HG02623 (cell line): Measurements from ENCODE around the gene ALAS1.

ENCODE experiments used
- ATAC-seq: cut with Tn5 transposase; IDR thresholded peaks from one replicate; pipeline ENCODE4 v1.9.1; 2021; ENCODE audit warnings: moderate library complexity; ENCODE audit not compliant: unreplicated experiment

ALAS1 gene

DNA sequence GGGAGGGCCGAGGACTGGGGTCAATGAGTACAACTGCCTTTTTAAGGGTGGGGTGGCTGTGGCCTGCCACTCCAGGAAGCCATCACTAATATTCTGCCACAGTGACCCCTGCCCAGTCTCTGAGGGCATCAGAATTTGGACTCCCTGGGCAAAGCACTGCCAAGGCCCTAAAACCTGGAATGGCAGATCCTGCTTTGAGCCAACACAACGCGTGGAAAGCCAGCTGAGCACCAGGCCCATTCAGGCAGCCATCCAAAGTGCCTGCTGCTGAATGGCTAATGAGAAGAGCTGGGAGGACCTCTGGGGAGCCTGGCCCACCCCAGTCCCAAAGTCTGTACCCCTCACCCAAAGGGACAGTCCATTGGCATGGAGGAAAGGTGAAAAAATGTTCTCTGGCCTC is 36.0 kb downstream of the ALAS1 start:
- no peak for ATAC-seq

DNA sequence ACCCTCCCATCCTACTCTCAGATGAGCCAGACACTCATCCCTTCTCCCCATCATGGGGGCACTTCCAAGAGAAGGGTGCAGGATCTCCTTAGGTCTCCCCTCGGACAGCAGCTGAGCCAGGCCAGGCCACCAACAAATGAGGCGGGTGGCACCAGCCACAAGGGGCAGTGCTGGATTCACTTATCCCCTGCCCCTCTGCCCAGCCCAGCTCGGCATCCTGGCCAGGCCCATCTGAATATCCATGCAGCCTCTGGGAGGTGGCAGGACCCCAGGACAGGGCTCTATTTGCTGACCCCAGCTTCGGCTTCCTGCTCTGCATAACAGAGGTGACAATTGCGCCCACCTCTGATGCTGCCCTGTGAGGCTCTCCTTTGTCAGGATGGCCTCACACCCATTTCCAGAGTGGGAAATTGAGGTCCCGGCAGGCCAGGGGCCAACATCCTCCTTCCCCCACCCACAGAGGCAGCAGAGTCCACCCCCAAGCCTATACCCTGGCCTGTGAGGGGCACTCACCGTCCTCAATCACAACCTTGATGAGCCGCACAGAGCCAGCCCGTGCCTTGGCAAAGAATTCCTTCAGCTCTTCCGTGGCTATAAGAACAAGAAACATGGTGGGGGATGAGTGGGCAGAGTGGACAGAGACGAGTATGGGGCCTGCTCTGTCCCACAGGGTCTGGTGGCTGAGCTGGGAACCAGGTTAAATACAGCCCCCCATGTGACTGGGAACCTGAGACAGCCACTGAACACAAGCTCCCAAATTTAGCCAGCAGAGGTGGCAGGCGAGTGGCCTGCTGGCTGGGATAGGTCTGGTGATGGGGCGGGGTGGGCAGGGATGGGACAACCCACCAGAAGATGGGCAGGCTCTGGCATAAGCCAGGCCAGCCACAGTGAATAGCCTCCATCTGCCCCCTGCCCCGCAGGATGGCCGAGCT is 36.8 kb downstream of the ALAS1 start:
- ATAC-seq, result no peak

DNA sequence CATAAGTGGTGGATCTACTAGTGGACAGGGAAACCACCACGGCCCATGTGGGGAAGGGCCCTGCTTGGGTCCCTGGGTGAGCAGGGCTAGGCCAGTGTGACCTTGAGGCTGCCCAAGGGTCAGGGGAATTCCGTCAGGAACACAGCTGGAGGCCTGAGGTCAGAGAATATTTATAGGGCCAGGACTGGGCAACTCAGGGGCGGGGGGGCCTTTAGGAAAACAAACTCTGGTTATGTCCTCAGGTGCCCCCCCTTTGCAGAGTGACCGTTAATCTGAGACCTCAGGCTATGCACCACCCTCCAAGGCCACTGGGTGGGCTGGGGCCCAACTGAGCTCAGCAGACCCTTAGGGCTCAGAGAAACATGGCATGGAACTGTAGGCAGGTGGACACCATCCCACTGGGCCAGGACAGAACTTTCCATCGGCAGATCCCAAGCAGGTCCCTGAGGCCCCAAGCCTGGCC is 38.5 kb downstream of the ALAS1 start:
- no peak for ATAC-seq

DNA sequence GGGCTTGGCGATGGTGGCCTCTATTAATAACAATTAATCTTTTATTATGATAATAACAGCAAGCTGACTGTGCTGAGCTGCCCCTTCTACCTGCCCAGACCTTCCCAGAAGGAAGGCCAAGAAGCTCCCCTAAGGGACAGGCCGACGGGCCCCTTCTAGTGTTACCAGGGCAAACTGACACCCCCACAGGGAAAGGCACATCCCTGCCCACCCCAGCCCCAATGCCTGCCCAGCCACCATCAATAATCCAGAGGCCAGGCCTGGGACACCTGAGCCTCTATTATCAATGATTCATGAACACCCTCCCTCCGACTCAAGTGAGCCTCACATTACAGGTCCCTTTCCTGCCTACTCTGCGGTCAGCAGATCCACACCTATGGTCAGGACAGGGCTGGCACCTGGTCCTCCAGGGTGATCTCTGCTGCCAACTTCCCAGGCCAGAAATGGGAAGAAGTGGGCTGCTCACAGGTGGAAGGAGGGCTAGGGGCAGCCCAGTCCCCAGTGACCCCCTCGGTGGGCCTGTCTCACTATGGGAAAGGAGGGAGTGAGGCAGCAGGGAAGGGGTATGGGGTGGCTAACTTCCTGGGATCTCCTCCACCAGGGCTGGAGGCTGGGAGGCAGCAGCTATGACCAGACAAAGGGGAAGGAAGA is 39.2 kb downstream of the ALAS1 start:
- no peak for ATAC-seq

DNA sequence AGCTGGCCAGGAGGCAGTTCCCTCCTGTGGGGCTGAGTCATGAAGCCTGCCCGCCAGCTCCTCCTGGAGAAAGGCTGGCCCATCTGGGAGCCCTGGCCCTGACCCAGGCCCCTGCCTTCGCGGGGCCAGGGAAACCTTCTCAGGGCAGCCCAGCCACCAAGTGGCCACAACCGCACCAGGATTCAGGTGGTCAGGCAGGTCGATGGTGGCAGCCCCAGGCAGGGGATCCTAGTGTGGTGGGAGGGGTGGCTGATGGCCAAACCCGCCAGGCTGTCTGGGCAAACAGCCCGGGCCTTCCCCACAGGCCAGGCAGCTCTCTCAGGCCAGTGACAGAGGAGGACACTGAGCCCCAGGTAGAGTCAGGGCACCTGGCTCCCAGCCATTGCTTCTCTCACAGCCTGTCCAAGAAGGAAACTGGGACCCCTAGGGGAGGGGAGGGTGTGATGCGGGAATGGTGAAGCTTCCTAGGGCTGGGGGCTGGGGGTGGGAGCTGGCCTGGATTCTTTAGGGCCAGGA is 39.8 kb downstream of the ALAS1 start:
- no peak for ATAC-seq

DNA sequence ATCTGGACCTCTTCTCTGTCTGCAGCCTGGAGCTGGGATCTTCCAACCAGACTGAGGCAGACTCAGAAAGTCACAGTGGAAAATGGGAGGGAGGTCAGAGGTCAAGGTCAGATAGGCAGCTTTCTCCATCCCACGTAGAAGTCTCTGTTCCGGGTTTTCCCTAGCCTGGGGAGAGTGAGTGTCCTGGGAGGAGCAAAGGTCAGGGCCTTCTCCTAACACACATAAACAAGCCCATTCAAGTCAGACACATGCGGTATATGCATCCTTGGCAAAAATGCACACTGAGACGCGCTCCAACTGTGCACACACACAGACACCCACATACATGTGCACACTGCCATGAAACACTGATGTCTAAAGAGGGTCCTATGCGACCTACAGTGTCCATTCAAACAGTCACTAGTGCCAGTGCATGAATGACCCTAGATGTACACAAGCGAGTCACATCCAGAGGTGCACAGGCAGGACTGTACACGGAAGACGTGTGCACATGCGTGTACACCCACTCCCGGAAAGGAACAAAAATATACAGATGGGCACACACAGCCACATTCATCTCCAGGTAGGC is 40.3 kb downstream of the ALAS1 start:
- ATAC-seq, result no peak

DNA sequence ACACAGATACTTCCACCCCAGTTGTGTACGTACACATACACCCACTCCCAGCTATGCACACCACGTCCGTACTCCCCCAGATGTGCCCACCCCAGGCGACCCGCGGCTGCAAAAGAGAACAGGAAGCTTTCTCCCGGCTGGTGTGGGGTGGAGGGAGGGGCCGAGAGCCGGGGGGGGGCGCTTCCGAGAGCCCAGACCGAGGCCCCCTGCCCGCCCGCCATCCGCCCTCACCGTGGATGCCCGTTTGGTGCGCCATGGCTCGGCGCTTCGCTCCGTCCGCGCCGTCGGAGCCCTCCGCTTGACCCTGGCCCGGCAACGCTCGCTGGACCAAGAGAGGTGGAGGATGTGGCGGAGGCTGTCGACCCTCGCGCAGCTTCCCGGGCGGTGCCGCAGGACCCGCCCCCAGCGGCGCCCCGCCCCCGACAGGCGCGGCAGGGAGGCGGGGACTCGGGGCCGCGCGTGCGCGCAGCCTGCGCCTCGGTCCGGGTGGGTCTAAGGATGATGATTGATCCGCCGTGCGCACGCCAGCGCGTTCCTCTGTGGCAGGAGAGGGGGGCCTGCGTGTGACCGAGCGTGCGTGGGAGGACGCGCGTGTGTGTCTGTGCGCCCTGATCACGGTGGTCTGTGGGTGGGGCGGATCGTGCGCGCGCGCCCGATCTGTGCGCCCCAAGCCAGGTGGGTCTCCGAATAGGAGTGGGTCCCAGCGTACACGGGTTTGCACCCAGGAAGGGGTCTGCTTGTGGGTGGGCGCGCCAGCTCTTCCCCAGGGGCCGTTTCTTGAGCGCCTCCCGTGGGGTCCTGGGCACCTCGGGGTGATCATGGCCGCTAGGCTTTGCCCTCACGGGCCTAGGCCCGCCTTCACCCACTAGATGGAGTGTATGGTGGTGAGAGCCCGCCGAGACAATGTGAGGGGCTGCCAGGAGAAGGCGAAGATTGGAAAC is 41.1 kb downstream of the ALAS1 start, which contains the start of gene TWF2:
TWF2 (minus strand) TSS at position 398 of the 941 bp plus-strand sequence; CDS start at position 256, 142 bp downstream.
- peak; percentile 72 for ATAC-seq

DNA sequence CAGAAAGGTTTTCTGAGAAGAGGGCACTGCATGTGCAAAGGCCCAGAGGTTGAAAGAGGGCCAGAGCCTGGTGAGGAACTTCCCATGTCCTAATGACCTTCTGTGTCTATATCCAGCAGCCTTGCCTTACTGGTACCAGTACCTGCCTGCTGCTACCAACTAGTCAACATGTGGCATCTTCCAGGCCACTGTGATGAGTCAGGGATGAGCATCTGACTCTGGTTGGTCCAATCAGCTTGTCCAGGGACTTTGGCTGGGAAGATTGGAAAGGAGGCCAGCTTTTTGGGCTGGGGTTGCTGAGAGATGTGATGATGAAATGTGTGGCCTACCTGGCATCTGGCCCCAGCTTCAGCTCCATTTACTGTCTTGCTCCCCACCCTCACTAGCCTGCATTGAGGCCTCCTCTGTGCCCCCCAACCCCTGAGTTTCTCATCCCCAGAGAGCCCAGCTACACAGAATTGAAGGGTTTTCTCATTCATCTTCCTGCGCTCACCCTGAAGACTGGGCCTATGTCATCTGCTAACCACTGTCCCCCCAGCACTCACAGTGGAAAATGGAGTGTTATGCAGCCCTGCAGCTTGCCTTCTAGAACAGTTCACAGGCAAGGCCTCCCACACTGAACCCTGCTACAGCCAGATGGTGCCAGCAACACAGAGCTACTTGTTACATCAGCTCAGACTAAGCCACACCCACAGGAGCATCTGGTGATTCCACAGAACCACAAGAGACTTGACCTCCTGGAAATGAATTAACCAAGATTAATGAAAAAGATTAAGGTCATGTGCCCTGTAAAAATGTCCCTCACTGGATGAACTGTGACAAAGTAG is 42.3 kb downstream of the ALAS1 start:
- ATAC-seq, result no peak

DNA sequence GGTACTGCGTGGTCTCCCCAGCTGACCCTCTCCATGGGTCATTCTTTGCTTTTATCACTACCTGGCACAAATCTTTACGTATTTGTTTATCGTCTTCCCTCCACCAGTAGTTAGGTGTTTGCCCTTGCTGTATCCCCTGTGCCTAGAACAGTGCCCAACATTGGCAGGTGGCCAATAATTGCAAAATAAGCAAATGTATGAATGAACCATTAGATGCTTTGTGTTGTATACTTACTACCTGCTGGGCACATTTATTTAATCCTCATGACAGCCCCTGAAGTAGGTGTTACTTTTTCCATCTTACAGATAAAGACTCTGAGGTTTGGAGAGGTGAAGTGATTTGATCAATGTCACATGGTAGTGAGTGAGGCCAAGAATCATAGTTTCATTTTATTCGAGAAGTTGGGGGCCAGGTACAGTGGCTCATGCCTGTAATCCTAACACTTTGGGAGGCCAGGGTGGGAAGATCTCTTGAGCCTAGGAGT is 43.0 kb downstream of the ALAS1 start:
- no peak for ATAC-seq

DNA sequence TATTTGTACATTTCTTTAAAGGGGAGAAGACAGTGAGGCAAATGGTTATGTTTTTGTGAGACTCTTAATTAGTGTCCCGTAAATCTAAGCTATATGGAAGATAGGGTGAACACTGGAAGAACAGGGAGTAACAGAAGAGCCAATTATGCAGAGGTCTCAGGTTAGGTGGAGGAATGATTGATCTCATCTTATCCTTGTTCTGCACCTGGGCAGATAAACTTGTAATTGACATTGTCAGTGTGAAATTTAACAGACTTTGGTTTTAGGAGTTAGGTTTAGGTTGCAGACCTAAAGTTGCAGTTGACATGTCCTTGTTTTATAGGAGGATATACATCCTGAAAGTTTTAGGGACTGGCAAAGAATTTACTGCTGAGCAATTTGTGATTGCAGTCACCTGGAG is 44.1 kb downstream of the ALAS1 start:
- no peak for ATAC-seq

DNA sequence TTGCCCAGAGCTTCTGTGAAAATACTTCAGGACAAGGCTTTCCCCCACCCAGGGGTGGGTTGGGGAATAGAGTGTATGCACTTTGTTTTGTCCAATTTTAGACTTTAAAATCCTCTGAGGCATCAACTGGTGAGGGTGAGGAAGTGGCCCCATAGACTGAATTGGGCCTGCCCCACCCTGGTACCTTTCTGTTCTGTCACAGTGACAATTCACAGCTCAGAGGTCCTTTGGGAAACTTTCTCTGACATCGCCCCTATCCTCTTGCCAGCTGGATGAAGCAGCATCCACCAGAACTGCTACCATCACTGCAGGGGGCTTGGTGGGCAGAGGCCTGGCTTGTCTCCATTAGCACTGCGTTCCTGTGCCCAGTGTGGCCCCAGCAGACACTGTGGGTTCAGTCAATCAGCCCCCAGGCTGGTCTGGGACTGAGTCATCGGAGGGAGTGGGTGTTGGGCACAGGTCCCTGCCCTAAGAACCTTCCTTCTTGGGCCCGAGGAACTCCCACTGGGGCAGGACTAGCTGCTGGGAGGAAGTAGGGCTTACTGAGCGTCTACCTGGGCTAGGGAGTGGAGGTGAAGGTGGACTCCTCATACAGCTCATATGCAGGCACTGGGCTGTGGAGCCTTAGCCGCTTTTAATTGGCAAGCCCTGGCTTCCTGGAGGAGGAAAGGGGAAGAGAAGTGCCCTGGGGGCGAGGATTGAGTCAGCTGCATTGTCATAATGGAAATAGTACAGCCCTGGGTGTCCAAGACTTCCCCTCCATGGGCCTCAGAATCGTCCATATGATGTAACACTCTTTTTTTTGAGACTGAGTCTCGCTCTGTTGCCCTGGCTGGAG is 46.0 kb downstream of the ALAS1 start:
- ATAC-seq, result no peak

DNA sequence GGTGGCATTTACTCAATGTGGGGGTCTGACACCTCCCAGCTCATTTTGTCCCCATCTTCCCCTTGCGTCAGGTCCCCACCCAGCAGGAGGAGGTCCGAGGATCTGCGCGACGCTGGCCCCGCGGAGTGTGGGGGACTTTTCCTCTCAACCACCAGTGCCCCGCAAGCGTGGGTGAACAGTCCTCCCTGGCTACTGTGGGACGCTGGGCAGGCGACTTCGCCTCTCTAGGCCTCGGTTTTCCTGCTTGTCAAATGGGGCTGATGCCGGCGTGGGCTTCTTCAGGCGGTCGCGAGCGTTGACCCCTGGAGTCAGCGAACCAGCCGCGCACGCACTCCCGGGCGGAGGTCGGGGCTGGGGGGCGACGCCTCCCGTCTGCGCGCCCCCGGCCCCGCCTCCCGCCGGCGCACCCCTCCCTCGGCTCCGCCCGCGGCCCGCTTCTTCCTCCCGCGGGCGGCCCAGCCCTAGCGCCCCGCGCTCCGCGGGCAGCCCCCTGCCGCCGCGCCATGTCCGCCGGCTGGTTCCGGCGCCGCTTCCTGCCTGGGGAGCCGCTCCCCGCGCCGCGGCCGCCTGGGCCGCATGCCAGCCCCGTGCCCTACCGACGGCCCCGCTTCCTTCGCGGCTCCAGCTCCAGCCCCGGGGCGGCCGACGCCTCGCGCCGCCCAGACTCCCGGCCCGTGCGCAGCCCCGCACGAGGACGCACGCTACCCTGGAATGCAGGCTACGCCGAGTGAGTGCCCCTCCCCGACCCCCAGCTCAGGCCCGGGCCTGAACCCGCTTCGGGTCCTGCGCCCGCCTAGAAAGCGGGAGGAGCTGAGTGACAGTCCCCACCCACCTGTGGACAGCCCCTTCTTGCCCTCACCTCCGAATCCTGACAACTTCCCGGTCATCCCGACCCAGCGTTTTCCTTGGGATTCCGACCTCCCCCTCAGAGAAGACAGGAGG is 47.6 kb downstream of the ALAS1 start, which contains the start of gene PPM1M:
PPM1M (plus strand) TSS at position 438 of the 942 bp plus-strand sequence; CDS start at position 504, 66 bp downstream.
- ATAC-seq, result no peak

DNA sequence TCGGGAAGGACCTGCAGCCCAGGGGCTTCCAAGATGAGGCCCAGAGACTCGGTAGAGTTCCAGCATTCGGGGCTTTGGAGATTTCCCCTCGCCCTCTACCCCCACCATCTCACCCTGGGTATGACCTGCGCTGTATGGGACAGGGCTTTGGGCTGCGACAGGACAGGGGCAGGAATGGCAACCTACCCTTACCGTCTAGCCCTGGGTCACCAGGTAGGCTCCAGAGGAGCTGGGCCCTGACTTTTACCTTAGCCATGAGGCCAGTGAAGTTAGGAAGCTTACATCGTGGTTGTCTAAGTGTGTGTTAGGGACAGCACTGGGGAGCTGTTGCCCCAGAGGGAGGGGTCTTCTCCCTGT is 48.3 kb downstream of the ALAS1 start:
- no peak for ATAC-seq

DNA sequence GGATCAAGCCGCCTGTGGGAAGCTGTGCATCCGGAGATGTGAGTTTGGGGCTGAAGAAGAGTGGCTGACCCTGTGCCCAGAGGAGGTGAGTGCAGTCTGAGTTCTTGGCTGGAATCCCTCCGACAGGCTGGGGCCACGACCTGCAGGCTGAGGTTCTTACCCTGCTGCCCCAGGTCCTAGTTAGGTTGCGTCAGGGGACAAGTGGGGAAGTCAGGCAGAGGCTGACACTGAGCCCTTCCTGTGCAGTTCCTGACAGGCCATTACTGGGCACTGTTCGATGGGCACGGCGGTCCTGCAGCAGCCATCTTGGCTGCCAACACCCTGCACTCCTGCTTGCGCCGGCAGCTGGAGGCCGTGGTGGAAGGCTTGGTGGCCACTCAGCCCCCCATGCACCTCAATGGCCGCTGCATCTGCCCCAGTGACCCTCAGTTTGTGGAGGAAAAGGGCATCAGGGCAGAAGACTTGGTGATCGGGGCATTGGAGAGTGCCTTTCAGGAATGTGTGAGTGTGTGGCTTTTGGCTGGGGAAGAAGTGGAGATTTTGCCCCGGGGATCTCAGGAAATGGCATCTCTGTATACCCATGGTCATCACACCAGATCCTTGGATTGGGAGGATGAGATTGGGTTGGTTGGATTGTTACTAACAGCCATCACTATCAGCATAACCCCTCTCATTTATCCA is 48.9 kb downstream of the ALAS1 start:
- no peak for ATAC-seq

DNA sequence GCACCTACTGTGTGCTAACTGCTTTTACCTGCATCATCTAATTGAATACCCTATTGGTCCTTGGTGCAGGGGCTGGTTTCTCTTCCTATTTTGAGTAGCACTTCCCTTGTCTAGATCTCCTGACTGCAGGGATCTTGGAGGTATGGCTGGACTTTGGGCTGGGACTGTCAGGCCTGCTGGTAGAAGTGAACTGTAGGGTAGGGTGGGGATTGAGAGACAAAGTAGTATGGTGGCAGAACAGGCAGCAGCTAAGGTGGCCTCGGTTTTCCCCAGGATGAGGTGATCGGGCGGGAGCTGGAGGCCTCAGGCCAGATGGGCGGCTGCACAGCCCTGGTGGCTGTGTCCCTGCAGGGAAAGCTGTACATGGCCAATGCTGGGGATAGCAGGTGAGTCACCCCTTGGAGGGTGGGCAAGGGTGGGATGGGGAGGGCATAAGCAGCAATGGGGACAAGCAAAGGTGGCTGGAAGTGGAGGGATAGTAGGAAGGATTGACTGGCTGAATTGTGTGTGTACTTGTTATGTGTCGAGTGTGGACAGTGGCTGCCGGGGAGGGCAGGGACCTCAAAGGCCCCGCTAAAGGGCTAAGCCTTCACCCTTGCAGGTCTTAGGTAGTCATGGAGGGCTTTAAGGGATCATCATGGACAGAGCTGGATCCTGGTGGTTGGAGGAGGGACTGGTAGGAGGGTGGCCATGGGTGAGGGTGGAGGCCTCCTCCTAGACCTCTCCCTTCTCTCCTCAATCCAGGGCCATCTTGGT is 49.6 kb downstream of the ALAS1 start:
- ATAC-seq, result no peak

DNA sequence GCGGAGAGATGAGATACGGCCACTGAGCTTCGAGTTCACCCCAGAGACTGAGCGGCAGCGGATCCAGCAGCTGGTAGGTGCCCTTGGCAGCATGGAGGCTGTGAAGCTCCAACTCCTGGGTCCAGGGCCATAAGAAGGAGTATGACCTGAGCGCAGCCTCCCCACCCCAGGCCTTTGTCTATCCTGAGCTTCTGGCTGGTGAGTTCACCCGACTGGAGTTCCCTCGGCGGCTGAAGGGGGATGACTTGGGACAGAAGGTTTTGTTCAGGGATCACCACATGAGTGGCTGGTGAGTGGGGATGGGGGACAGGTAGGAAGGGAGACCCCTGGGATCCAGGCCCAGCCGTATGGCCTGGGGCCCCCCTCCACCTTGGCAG is 50.2 kb downstream of the ALAS1 start:
- no peak for ATAC-seq
